Keratinocyte (primary cell): ENCODE results near the gene EXOSC1. TPM values are rescaled to one million over a fixed set of nuclear protein-coding genes. Genes with fewer than 3 reads are reported as not detected.

Experiments
- DNase-seq: peaks from one replicate; pipeline ENCODE4 v3.0.0-alpha.2; 2011; ENCODE audit warnings: low read depth, missing footprints, low spot score
- FAIRE-seq: peaks from 2 replicates; lab custom pipeline; 2011; peaks lifted over from hg19 to GRCh38; lab: Jason Lieb, UNC
- H2AFZ ChIP-seq: 2 replicates; pipeline ENCODE4 v1.6.0; 2012; ENCODE audit warnings: low read length, control low read depth, inconsistent platforms; ENCODE audit not compliant: control insufficient read depth
- H3K27ac ChIP-seq: 2 replicates; pipeline ENCODE4 v1.5.1; 2011; ENCODE audit warnings: low read length; ENCODE audit not compliant: control insufficient read depth, insufficient read depth
- H3K27me3 ChIP-seq: 3 replicates; pipeline ENCODE4 v1.6.0; 2011; ENCODE audit warnings: low read length; ENCODE audit not compliant: control insufficient read depth, insufficient read depth; ENCODE audit errors: extremely low read depth
- H3K36me3 ChIP-seq, 2 experiments: 2 replicates in 1 of 2; 3 replicates in 1 of 2; pipeline ENCODE4 v1.5.1; 2011; ENCODE audit warnings: low read length in 2 of 2, mild to moderate bottlenecking in 1 of 2; ENCODE audit not compliant: control insufficient read depth in 2 of 2, insufficient read depth in 2 of 2; ENCODE audit errors: extremely low read depth in 1 of 2
- H3K4me1 ChIP-seq: 3 replicates; pipeline ENCODE4 v1.5.1; 2011; ENCODE audit warnings: low read length; ENCODE audit not compliant: control insufficient read depth, insufficient read depth; ENCODE audit errors: extremely low read depth
- H3K4me2 ChIP-seq: 3 replicates; pipeline ENCODE4 v1.6.0; 2011; ENCODE audit warnings: low read depth, low read length; ENCODE audit not compliant: control insufficient read depth, insufficient read depth; ENCODE audit errors: extremely low read depth
- H3K4me3 ChIP-seq, 3 experiments: fragments of 200-600 bp in 1 of 3; sonication (generic) in 1 of 3; 2 replicates in 2 of 3; 3 replicates in 1 of 3; pipeline ENCODE4 v1.5.1; 2011 to 2016; ENCODE audit warnings: low read length in 3 of 3, mild to moderate bottlenecking in 3 of 3, control low read depth in 2 of 3, inconsistent platforms in 1 of 3, low read depth in 1 of 3, mixed read lengths in 1 of 3, mixed run types in 1 of 3, moderate library complexity in 1 of 3; ENCODE audit not compliant: control insufficient read depth in 2 of 3, insufficient read depth in 2 of 3; ENCODE audit errors: extremely low read depth in 1 of 3
- H3K79me2 ChIP-seq: 2 replicates; pipeline ENCODE4 v1.6.0; 2012; ENCODE audit warnings: low read length; ENCODE audit not compliant: control insufficient read depth, insufficient read depth
- H3K9ac ChIP-seq: 3 replicates; pipeline ENCODE4 v1.6.0; 2011; ENCODE audit warnings: low read length; ENCODE audit not compliant: control insufficient read depth, insufficient read depth; ENCODE audit errors: extremely low read depth
- H3K9me1 ChIP-seq: 3 replicates; pipeline ENCODE4 v1.6.0; 2011; ENCODE audit warnings: low read length; ENCODE audit not compliant: control insufficient read depth, insufficient read depth; ENCODE audit errors: extremely low read depth
- H3K9me3 ChIP-seq: 2 replicates; pipeline ENCODE4 v1.5.1; 2012; ENCODE audit warnings: low read depth, low read length; ENCODE audit not compliant: control insufficient read depth
- H4K20me1 ChIP-seq: 3 replicates; pipeline ENCODE4 v1.6.0; 2011; ENCODE audit warnings: low read length; ENCODE audit not compliant: control insufficient read depth, insufficient read depth; ENCODE audit errors: extremely low read depth
- EZH2 ChIP-seq: IDR thresholded peaks from one replicate; pipeline ENCODE4 v1.6.1; 2012; ENCODE audit warnings: inconsistent platforms, mild to moderate bottlenecking, low read length, moderate library complexity
- dilution Hi-C: fragments of 300-500 bp; cut with MboI; formaldehyde crosslinking; loops from one replicate; pipeline ENCODE4 v1.7.0; 2020; ENCODE audit warnings: low sequenced_read_pairs; ENCODE audit not compliant: extremely low pct_ligation_motif_present
- polyA plus RNA-seq, 5 experiments: library from polyadenylated mRNA; depleted of rRNA in 3 of 5; stranded (reverse) in 3 of 5; stranded (forward) in 1 of 5; unstranded in 1 of 5; fragments of >200 nt; gene quantifications; 1 replicate in 1 of 5; 2 replicates in 3 of 5; 3 replicates in 1 of 5; pipeline versions ENCODE4 v1.2.1 to v1.2.3, GENCODE V29; 2011 to 2012; ENCODE audit warnings: missing spikeins in 2 of 5, low read depth in 1 of 5, low replicate concordance in 1 of 5
- TF ChIP-seq, protein P1 (sequence below), 3 experiments: IDR thresholded peaks in 1 of 3; conservative IDR thresholded peaks in 1 of 3; optimal IDR thresholded peaks in 1 of 3; 2 replicates in 2 of 3; 3 replicates in 1 of 3; pipeline versions ENCODE3 to v1.5.1; 2011; ENCODE audit warnings: low read length in 3 of 3, mild to moderate bottlenecking in 3 of 3, moderate library complexity in 2 of 3, control low read depth in 1 of 3, inconsistent platforms in 1 of 3; ENCODE audit not compliant: insufficient read depth in 2 of 3; ENCODE audit errors: extremely low read depth in 1 of 3

Gene EXOSC1
- polyA plus RNA-seq, 1 donor (not counting 4 experiments of a cell fraction or from before 2014, with no cell fraction given), result 45.7 TPM

- Histone ChIP-seq H2AFZ (no peak overlapping the region), H3K9ac (peak overlapping the region; percentile 94), H3K79me2 (peaks cover 55% of the 10 kb centered on the region), H3K9me3 (no peaks in the 10 kb centered on the region), H3K4me1 (peaks cover 15% of the 10 kb centered on the region), H3K27ac (peak overlapping the region; percentile 88), H3K27me3 (no peaks in the 10 kb centered on the region), H3K36me3 (peaks cover 18 to 35% of the 10 kb centered on the region in 2 experiments), H3K9me1 (no peaks in the 10 kb centered on the region), H3K4me3 (peak overlapping the region; percentile 74 to 97 (median 95)), H3K4me2 (peak overlapping the region; percentile 80), H4K20me1 (peaks cover 6% of the 10 kb centered on the region)
- dilution Hi-C loops, result no loop called here
- DNase-seq (no peak), FAIRE-seq (no peak)
- TF ChIP-seq, protein P1, sequence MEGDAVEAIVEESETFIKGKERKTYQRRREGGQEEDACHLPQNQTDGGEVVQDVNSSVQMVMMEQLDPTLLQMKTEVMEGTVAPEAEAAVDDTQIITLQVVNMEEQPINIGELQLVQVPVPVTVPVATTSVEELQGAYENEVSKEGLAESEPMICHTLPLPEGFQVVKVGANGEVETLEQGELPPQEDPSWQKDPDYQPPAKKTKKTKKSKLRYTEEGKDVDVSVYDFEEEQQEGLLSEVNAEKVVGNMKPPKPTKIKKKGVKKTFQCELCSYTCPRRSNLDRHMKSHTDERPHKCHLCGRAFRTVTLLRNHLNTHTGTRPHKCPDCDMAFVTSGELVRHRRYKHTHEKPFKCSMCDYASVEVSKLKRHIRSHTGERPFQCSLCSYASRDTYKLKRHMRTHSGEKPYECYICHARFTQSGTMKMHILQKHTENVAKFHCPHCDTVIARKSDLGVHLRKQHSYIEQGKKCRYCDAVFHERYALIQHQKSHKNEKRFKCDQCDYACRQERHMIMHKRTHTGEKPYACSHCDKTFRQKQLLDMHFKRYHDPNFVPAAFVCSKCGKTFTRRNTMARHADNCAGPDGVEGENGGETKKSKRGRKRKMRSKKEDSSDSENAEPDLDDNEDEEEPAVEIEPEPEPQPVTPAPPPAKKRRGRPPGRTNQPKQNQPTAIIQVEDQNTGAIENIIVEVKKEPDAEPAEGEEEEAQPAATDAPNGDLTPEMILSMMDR (optimal IDR thresholded peaks at IDR 0.05 in 1 of 3, IDR thresholded peaks at IDR 0.05 in 1 of 3, conservative IDR thresholded peaks at IDR 0.05 in 1 of 3; ENCODE audit: extremely low read depth in 1 of 3, insufficient read depth in 2 of 3, low read length in 3 of 3), result no peak
- TF ChIP-seq EZH2, result no peak
These were observed 17.2 kb downstream of the EXOSC1 start for GRCh38 chr10:97428572-97428981.

GRCh38 chr10:97427571-97428179 lies 18.1 kb downstream of the EXOSC1 start:
- no peaks in the 10 kb centered on the region for H3K9me3 ChIP-seq
- TF ChIP-seq, protein P1 (optimal IDR thresholded peaks at IDR 0.05 in 1 of 3, IDR thresholded peaks at IDR 0.05 in 1 of 3, conservative IDR thresholded peaks at IDR 0.05 in 1 of 3; ENCODE audit: extremely low read depth in 1 of 3, insufficient read depth in 2 of 3, low read length in 3 of 3), result no peak
- TF ChIP-seq EZH2, result no peak
- no peaks in the 10 kb centered on the region for H3K27me3 ChIP-seq
- DNase-seq (no peak), FAIRE-seq (peak; percentile 58)
- peaks cover 22% of the 10 kb centered on the region for H3K4me1 ChIP-seq
- peaks cover 20 to 32% of the 10 kb centered on the region in 2 experiments for H3K36me3 ChIP-seq
- H3K27ac ChIP-seq, result peak overlapping the region; percentile 88
- peak overlapping the region; percentile 94 for H3K9ac ChIP-seq
- peaks cover 55% of the 10 kb centered on the region for H3K79me2 ChIP-seq
- H4K20me1 ChIP-seq, result peaks cover 6% of the 10 kb centered on the region
- dilution Hi-C loops, result no loop called here
- H3K4me2 ChIP-seq, result peak overlapping the region; percentile 80
- H2AFZ ChIP-seq, result no peak overlapping the region
- peak overlapping the region; percentile 74 to 97 (median 95) for H3K4me3 ChIP-seq
- H3K9me1 ChIP-seq, result no peaks in the 10 kb centered on the region
